Measurements from ENCODE around the gene TRIM7.
A peak's percentile ranks its signal among the peaks of the same experiment; 100 is the strongest.
"Not testable (repeated sequence)": the region's sequence is repeated elsewhere in the genome, so short reads cannot be mapped to it uniquely, and the experiment has no call there.

Gene TRIM7

DNA sequence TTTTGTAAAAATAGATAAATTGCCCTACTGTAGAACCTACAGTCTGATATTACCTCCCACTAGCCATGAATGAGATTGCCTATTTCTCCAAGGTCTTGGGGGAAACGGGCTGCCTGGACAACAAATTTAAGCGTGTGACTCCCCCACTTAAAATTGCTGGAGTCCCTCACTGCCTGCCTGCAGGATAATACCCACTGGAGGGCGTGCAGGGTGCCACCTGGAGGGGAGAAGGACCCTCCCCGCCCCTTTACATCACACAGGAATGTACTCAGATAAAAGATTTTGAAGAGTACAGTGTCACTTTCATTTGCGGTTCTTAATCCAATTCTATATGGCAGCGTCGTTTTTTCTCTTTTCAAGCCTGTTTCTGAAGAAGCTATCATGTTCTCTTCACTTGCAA lies 6.2 kb upstream of the TRIM7 start:
- H3K4me3 ChIP-seq (ENCODE audit: low read length) = no peak overlapping the region
- no peak for DNase-seq (ENCODE audit: low read depth)
- TF ChIP-seq CTCF (IDR thresholded peaks at IDR 0.05; ENCODE audit: insufficient read depth, low read depth, low read length, missing control alignments) = no peak

GRCh38 chr5:181210698-181211097 lies 5.7 kb upstream of the TRIM7 start:
- not testable (repeated sequence) for H3K4me3 ChIP-seq (ENCODE audit: low read length); DNase-seq (ENCODE audit: low read depth)

DNA sequence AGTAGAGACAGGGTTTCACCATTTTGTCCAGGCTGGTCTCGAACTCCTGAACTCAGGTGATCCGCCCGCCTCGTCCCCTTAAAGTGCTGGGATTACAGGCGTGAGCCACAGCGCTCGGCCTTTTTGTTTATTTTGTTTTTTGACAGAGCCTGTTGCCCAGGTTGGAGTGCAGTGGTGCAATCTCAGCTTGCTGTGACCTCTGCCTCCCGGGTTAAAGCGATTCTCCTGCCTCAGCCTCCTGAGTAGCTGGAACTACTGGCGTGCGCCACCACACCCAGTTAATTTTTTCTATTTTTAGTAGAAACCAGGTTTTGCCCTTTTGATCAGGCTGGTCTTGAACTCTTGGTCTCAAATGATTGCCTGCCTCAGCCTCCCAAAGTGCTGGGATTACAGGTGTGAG lies 5.2 kb upstream of the TRIM7 start:
- DNase-seq (ENCODE audit: low read depth); H3K4me3 ChIP-seq (ENCODE audit: low read length): not testable (repeated sequence)

- not testable (repeated sequence) for DNase-seq (ENCODE audit: low read depth); H3K4me3 ChIP-seq (ENCODE audit: low read length)
These were observed 4.0 kb upstream of the TRIM7 start for GRCh38 chr5:181209006-181209405.

DNA sequence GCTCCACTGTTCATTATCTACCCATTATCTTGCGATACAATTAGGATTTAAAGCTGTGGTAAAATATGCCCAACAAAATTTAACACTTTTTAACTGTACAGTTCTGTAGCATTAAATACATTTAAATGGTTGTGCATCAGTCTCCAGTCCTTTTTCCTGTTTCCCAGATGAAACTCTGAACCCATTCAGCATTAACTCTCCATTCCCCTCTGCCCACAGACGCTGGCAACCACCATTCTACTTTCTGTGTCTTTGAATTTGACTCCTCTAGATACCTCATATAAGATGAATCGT lies 2.9 kb upstream of the TRIM7 start:
- TF ChIP-seq CTCF (IDR thresholded peaks at IDR 0.05; ENCODE audit: insufficient read depth, low read depth, low read length, missing control alignments) = no peak
- DNase-seq (ENCODE audit: low read depth) = no peak
- peak overlapping the region; percentile 73 for H3K4me3 ChIP-seq (ENCODE audit: low read length)

DNA sequence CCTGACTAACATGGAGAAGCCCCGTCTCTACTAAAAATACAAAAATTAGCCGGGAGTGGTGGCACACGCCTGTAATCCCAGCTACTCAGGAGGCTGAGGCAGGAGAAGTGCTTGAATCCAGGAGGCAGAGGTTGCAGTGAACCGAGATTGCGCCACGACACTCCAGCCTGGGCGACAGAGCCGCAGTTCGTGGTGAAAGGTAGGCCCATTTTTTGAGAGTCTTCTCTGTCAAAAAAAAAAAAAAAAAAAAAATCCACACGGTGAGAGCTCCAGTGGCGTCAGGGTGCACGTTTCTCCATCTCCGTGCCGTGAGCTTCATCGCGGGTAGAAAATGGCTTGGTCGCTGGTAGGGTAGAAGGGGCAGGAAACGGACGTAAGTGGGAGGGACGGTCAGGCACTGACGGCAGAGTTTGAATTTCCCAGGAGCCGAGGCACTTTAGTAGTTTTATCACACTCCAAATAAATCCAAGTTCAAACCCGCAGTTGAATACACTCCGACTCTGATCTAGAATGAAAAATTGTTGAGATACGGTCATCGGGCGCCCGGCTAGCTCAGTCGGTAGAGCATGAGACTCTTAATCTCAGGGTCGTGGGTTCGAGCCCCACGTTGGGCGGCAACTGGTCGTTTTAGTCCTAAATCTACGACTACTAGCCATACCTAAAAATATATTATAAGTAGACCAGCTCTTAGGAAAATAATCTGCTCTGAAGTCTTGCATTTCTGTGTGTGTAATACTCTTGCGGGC lies 2.4 kb upstream of the TRIM7 start:
- peak; percentile 89 for DNase-seq (ENCODE audit: low read depth)
- peak overlapping the region; percentile 73 for H3K4me3 ChIP-seq (ENCODE audit: low read length)
- no peak for TF ChIP-seq CTCF (IDR thresholded peaks at IDR 0.05; ENCODE audit: insufficient read depth, low read depth, low read length, missing control alignments)

DNA sequence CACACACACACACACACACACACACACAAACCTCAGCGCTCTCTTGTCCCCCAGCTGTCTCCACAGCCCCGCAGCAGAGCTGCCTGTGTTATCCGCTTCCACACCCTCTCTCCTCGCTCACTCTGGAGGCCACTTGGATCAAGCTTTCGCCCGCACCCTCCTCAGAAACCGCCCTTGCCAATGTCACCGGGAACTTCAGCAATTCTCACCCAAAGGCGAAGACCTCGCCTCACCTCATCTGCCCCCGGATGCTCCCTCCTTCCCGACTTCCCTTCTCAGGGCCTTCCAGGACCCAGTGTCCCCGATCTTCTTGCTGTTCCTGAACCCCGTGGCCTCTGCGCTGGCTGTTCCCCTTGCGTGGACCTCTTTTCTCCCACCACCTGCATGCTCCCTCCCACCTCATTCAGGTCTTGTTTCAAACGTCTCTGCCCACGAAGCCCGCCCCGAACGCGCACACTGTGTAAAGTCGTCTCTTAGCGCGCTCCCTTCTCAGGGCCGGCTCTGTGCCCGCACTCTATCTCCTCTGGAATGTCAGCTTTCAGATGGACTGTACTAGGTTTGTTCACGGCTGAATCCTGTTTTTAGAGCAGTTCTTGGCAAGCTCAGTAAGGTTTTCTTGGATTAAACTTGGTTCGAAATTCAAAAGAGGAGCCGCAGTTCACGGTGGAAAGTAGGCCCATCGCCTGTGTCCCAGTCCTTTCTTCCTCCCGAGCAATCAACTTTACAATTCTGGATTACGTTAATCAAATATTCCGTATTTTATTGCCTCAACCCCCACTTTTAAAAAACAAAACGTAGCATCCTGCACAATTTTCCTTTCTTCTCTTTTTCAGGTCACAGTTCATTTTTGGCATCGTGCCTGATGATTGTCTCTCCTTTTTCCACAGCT lies 1.0 kb upstream of the TRIM7 start:
- TF ChIP-seq CTCF (IDR thresholded peaks at IDR 0.05; ENCODE audit: insufficient read depth, low read depth, low read length, missing control alignments) = no peak
- peak overlapping the region; percentile 71 for H3K4me3 ChIP-seq (ENCODE audit: low read length)
- peak; percentile 20 for DNase-seq (ENCODE audit: low read depth)

GRCh38 chr5:181204113-181204825 lies 727 bp downstream of the TRIM7 start:
- TF ChIP-seq CTCF (IDR thresholded peaks at IDR 0.05; ENCODE audit: insufficient read depth, low read depth, low read length, missing control alignments) = no peak
- peak; percentile 52 for DNase-seq (ENCODE audit: low read depth)
- H3K4me3 ChIP-seq (ENCODE audit: low read length) = peak overlapping the region; percentile 71

Measured in epithelial cell of esophagus (primary cell).